Transverse colon (tissue), 4 donors: ENCODE data around the gene SFXN5. TPM values are rescaled to one million over a fixed set of nuclear protein-coding genes. Genes with fewer than 3 reads are reported as not detected.
A peak's percentile ranks its signal among the peaks of the same experiment; 100 is the strongest.

Experiments
- DNase-seq: peaks from one replicate; pipeline ENCODE4 v3.0.0-alpha.2; 2019
- H3K27ac ChIP-seq, 4 donors: fragments of 200-600 bp; sonication (generic); 2 replicates each; pipeline ENCODE4 v1.5.1; 2016 to 2018; ENCODE audit warnings: inconsistent platforms in 4 of 4
- H3K27me3 ChIP-seq: fragments of 200-600 bp; sonication (generic); 2 replicates; pipeline ENCODE4 v1.5.1; 2017; ENCODE audit warnings: inconsistent platforms
- H3K36me3 ChIP-seq, 4 donors: fragments of 200-600 bp; sonication (generic); 2 replicates each; pipeline ENCODE4 v1.5.1; 2017 to 2019; ENCODE audit warnings: inconsistent platforms in 4 of 4
- H3K4me1 ChIP-seq, 4 donors: fragments of 200-600 bp; sonication (generic); 2 replicates each; pipeline ENCODE4 v1.5.1; 2017 to 2020; ENCODE audit warnings: inconsistent platforms in 4 of 4
- H3K4me3 ChIP-seq, 4 donors: fragments of 200-600 bp; sonication (generic); 1 replicate in 1 of 4; 2 replicates in 3 of 4; pipeline versions ENCODE4 v1.5.1 to v1.6.1; 2017 to 2019; ENCODE audit warnings: inconsistent platforms in 4 of 4
- H3K9me3 ChIP-seq, 2 donors: fragments of 200-600 bp; sonication (generic); 2 replicates each; pipeline ENCODE4 v1.5.1; 2017 to 2019; ENCODE audit warnings: inconsistent platforms in 2 of 2
- EP300 ChIP-seq: sonication (generic); formaldehyde crosslinking; IDR thresholded peaks from one replicate; pipeline ENCODE4 v1.6.1; 2017; ENCODE audit warnings: antibody characterized with exemption, low read depth
- POLR2A ChIP-seq: fragments of 450-650 bp; IDR thresholded peaks from one replicate; pipeline ENCODE4 v1.6.1; 2016; ENCODE audit warnings: antibody characterized with exemption, mild to moderate bottlenecking, moderate library complexity
- POLR2AphosphoS5 ChIP-seq, 3 donors: sonication (generic); formaldehyde crosslinking; IDR thresholded peaks; one replicate each; pipeline ENCODE4 v1.6.1; 2016; ENCODE audit warnings: antibody characterized with exemption in 3 of 3
- WGBS, 2 donors: methylation state at CpG; one replicate each; pipeline ENCODE4 v1.1.5; 2018; ENCODE audit warnings: low coverage in 1 of 2; 5-methylcytosine and 5-hydroxymethylcytosine counted together
- in situ Hi-C, 4 donors: fragments of 200-750 bp; cut with MboI; loops; one replicate each; pipeline versions ENCODE4 v1.15.0 to v1.15.1; 2017; ENCODE audit warnings: low sequenced_read_pairs in 3 of 4, low pct_ligation_motif_present in 1 of 4, low pct_unique_long_range_greater_than_20kb in 1 of 4
- intact Hi-C: fragments of 100-400 bp; cut with DNase I; formaldehyde crosslinking; loops from one replicate; pipeline ENCODE4 v1.15.1; 2023; ENCODE audit warnings: low total_unique reads
- total RNA-seq, 4 donors: library from RNA; depleted of rRNA; stranded (reverse); fragments of >200 nt; gene quantifications; one replicate each; pipeline ENCODE4 v1.1.0, GENCODE V29; 2016
- TF ChIP-seq, protein P1 (sequence below), 5 experiments: fragments of 200-600 bp in 3 of 5; fragments of 450-650 bp in 2 of 5; sonication (generic) in 3 of 5; IDR thresholded peaks; 1 replicate in 2 of 5; 2 replicates in 3 of 5; pipeline ENCODE4 v1.5.1; 2016 to 2017; ENCODE audit warnings: antibody characterized with exemption in 5 of 5, inconsistent platforms in 3 of 5, mild to moderate bottlenecking in 2 of 5, moderate library complexity in 1 of 5

SFXN5 gene
- total RNA-seq, 4 donors from 2014 or later = 12.3 to 98.4 (median 42.7) TPM

DNA sequence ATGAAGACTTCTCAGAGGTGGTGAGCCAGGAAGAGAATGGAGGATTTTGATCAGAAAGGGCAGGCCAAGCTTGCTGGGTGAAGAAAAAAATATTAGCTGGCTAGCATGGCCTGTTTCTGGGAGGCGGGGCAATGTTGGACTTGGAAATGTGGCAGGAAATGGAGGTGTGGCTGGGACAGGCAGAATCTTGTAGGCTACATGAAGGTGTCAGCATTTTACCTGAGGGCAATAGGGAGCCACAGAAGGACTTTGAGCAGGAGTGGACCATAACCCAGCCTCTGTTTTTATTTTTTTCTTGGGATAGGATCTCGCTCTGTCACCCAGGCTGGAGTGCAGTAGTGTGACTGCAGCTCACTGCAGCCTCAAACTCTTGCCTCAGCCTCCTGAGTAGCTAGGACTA is 122.5 kb downstream of the SFXN5 start:
- no peak overlapping the region for H3K27ac ChIP-seq

DNA sequence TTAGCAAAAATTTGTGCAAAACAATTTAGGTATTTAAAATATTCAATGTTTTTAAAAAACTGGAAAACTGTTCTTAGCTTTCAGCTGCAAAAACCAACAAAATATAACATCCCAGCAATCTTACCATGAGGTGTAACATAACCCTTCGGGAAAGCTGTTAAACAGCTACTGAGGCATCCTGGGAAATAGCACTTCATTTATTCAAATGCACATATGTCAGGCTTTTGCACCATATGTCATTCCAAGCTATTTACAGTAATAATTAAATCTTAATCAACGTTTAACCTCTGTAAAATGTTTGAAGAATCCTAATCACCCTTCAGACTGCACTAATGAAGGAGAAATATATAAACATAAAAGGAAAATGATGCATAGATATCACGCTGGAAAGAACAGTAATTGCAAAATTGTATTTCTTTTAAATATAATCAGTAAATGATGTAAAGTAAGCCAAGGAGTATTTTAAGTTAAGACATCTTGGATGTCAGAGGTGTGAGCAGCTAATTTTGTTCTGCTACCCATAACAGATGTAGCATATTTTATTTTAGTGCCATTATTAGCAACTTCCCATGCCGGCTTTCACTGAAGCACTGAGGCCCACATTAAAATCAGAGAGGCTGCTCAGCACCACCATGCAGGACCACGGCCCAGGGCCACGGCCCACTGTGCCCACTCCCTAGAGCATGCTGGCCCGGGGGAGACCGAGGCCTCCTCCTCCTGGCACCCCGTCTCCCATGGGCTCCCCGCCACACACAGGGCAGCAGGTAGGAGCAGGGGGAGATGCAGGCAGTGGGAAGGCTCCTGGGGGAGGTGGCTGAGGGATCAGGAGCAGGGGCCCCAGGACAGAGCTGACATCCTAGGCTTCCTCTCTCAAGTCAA is 123.3 kb downstream of the SFXN5 start:
- no peaks in the 10 kb centered on the region for H3K9me3 ChIP-seq
- H3K27me3 ChIP-seq = no peaks in the 10 kb centered on the region
- H3K4me1 ChIP-seq = no peaks in the 10 kb centered on the region
- no peak for TF ChIP-seq POLR2AphosphoS5 (IDR thresholded peaks at IDR 0.05)
- TF ChIP-seq, protein P1, sequence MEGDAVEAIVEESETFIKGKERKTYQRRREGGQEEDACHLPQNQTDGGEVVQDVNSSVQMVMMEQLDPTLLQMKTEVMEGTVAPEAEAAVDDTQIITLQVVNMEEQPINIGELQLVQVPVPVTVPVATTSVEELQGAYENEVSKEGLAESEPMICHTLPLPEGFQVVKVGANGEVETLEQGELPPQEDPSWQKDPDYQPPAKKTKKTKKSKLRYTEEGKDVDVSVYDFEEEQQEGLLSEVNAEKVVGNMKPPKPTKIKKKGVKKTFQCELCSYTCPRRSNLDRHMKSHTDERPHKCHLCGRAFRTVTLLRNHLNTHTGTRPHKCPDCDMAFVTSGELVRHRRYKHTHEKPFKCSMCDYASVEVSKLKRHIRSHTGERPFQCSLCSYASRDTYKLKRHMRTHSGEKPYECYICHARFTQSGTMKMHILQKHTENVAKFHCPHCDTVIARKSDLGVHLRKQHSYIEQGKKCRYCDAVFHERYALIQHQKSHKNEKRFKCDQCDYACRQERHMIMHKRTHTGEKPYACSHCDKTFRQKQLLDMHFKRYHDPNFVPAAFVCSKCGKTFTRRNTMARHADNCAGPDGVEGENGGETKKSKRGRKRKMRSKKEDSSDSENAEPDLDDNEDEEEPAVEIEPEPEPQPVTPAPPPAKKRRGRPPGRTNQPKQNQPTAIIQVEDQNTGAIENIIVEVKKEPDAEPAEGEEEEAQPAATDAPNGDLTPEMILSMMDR (IDR thresholded peaks at IDR 0.05) = no peak
- WGBS, 2 donors = 75 to 81% methylated on average over 4 to 9 of the region's 10 CpGs
- H3K4me3 ChIP-seq = no peak overlapping the region
- intact Hi-C loops (no loop called here), in situ Hi-C loops (no loop called here)
- no peak overlapping the region for H3K27ac ChIP-seq
- DNase-seq = no peak
- no peaks in the 10 kb centered on the region for H3K36me3 ChIP-seq

More for the DNA sequence above, 122.5 kb downstream of the SFXN5 start:
- Histone ChIP-seq H3K4me3 (no peak overlapping the region), H3K27me3 (no peaks in the 10 kb centered on the region), H3K9me3 (no peaks in the 10 kb centered on the region), H3K36me3 (no peaks in the 10 kb centered on the region), H3K4me1 (no peaks in the 10 kb centered on the region)
- peak; percentile 43 for DNase-seq
- TF ChIP-seq POLR2AphosphoS5 (IDR thresholded peaks at IDR 0.05) (no peak), EP300 (no peak), POLR2A (no peak)
- TF ChIP-seq, protein P1 (IDR thresholded peaks at IDR 0.05) = no peak
- intact Hi-C loops = no loop called here
- WGBS, 2 donors = 63 to 91% methylated on average over 1 to 2 of the region's 2 CpGs
- in situ Hi-C loops = no loop called here

DNA sequence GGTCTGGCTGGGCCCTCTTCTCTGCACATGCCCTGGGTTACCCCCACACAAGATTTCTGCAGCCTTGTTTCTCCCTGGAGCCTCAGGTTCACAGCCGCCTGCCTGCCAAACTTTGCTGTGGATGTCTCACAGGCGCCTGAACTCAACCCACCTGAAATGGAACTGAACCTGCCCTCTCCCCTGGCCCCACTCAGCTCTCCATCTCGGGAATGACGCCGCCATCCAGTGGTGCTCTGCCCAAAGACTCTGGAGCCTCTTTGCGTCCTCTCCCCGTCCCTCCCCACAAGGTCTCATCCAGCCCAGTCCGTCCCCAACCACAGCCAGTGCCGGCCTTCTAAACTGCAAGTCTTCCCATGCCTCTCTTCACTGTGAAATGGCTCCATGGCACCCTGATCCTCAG is 125.0 kb downstream of the SFXN5 start:
- DNase-seq = no peak
- WGBS, 2 donors = 88% methylated on average over 9 of the region's 9 CpGs; no CpG with 5 or more reads in 1 of the 2 donors
- Histone ChIP-seq H3K4me1 (no peaks in the 10 kb centered on the region), H3K27ac (no peak overlapping the region), H3K9me3 (no peaks in the 10 kb centered on the region), H3K27me3 (no peaks in the 10 kb centered on the region), H3K4me3 (no peak overlapping the region), H3K36me3 (no peaks in the 10 kb centered on the region)
- in situ Hi-C loops = no loop called here
- TF ChIP-seq POLR2AphosphoS5 (IDR thresholded peaks at IDR 0.05) (no peak), EP300 (no peak), POLR2A (no peak)
- TF ChIP-seq, protein P1 (IDR thresholded peaks at IDR 0.05) = no peak
- intact Hi-C loops = no loop called here

DNA sequence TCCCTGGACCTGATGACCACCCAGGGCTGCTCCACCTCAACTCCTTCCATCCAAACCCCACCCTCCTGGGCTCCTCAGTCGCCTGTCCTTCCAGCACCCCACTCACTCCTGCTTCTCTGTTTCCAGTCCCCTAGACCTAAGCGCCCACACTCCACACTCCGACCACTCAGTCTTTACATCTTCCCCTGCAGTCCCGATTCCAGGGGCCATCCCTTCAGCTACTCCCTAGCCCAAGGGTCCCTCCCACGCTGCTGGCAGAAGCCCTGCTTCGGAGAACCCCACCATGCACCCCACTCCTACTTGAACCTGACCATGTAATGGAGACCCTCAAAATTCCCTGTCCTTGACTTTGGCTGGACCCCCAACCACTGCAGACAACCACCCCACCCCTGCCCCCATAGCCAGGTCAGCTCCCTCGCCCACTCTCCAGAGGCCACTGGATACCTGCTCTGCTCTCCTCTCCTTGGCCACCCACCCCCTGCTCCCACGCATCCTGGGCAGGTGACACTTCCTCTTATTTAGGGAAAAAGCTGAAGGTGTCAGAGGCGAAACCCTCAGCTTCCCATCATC is 126.0 kb downstream of the SFXN5 start:
- TF ChIP-seq POLR2AphosphoS5 (IDR thresholded peaks at IDR 0.05) = no peak
- TF ChIP-seq, protein P1 (IDR thresholded peaks at IDR 0.05) = no peak
- TF ChIP-seq EP300 = no peak
- no peak for TF ChIP-seq POLR2A
- in situ Hi-C loops = no loop called here
- Histone ChIP-seq H3K4me3 (no peak overlapping the region), H3K4me1 (no peaks in the 10 kb centered on the region), H3K27me3 (no peaks in the 10 kb centered on the region), H3K27ac (no peak overlapping the region), H3K36me3 (no peaks in the 10 kb centered on the region), H3K9me3 (no peaks in the 10 kb centered on the region)
- WGBS, 2 donors = 96% methylated on average over 9 of the region's 9 CpGs; no CpG with 5 or more reads in 1 of the 2 donors
- intact Hi-C loops = no loop called here
- DNase-seq = no peak
